Prostate gland (tissue), 2 donors: Measurements from ENCODE around the gene TNRC6C.

ENCODE experiments used
- POLR2A ChIP-seq: fragments of 450-650 bp; IDR thresholded peaks from one replicate; pipeline ENCODE4 v1.6.1; 2016; ENCODE audit warnings: antibody characterized with exemption, mild to moderate bottlenecking
- TF ChIP-seq, protein P1 (sequence below), 4 experiments: fragments of 200-600 bp in 2 of 4; fragments of 450-650 bp in 2 of 4; sonication (generic) in 2 of 4; IDR thresholded peaks; 1 replicate in 3 of 4; 2 replicates in 1 of 4; pipeline ENCODE4 v1.5.1; 2016 to 2019; ENCODE audit warnings: antibody characterized with exemption in 4 of 4, mild to moderate bottlenecking in 2 of 4, moderate library complexity in 2 of 4

DNA sequence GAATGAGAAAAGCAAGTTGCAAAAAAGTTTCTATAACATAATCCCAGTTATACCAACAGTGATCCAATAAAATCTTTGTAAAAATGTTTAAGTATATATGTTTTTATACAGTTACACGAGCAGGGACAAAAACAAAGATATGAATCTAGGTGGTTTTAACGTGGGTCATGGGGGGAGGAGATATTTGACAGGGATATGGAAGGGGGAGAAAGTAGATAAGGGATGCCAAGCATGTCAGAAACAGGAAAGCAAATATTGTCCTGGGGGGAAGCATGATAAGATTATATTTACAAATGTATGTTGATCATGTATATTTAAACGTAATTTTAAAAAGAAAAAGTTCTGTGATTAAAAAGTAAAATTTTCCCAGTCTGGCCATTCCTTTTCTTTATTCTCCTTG, 43.1 kb downstream of the TNRC6C start:
- TF ChIP-seq, protein P1, sequence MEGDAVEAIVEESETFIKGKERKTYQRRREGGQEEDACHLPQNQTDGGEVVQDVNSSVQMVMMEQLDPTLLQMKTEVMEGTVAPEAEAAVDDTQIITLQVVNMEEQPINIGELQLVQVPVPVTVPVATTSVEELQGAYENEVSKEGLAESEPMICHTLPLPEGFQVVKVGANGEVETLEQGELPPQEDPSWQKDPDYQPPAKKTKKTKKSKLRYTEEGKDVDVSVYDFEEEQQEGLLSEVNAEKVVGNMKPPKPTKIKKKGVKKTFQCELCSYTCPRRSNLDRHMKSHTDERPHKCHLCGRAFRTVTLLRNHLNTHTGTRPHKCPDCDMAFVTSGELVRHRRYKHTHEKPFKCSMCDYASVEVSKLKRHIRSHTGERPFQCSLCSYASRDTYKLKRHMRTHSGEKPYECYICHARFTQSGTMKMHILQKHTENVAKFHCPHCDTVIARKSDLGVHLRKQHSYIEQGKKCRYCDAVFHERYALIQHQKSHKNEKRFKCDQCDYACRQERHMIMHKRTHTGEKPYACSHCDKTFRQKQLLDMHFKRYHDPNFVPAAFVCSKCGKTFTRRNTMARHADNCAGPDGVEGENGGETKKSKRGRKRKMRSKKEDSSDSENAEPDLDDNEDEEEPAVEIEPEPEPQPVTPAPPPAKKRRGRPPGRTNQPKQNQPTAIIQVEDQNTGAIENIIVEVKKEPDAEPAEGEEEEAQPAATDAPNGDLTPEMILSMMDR (IDR thresholded peaks at IDR 0.05): no peak
- no peak for TF ChIP-seq POLR2A
